Stimulated activated CD8-positive, alpha-beta memory T cell treated with anti-CD3 and anti-CD28 coated beads, Interleukin-7, amount 100 ng/mL, for 4 hours (primary cell): Measurements from ENCODE around the gene PLEKHJ1.

Experiments
- DNase-seq, 2 donors: peaks; one replicate each; pipeline ENCODE4 v3.0.0-alpha.2; 2020; ENCODE audit warnings: low read depth in 2 of 2

The PLEKHJ1 gene

DNA sequence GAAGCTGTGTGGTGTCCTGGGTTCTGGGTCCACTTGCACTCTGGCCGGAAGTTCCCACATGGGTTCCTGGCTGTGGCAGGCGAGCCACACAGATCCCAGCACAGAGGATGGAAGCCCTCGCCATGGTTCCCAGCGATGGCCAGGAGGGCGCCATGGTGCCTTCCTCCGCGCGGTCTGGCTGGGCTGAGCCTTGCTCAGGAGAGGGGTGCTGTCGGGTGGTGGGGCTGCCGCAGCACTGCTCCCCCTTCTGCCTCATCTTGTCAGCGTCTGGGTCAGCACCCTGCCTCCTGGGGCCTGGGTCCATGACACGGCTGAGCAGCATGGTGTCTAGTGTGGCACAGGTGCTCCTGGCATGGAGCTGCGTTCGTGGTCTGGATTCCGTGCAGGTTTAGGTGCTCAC lies 38.9 kb downstream of the PLEKHJ1 start:
- no peak for DNase-seq

DNA sequence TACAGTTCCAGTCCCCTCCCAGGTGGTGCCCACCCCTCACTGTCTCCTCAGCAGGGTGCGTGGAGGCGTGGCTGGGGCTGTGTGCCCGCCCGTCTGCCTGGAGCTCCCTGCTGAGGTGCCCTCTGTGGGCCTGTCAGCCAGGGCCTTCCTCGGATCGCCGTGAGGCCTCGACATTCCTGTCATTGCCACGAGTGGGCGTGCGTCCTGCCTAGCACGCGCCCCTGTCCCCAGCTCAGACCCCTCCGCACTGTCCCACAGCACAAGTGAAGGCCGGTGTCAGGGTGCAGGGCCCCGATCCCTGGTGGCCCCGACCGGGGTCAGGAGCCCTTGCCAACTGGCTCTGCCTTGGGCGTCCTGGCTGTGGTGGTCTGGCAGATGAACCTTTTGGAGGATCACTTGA lies 40.2 kb downstream of the PLEKHJ1 start:
- no peak for DNase-seq

DNA sequence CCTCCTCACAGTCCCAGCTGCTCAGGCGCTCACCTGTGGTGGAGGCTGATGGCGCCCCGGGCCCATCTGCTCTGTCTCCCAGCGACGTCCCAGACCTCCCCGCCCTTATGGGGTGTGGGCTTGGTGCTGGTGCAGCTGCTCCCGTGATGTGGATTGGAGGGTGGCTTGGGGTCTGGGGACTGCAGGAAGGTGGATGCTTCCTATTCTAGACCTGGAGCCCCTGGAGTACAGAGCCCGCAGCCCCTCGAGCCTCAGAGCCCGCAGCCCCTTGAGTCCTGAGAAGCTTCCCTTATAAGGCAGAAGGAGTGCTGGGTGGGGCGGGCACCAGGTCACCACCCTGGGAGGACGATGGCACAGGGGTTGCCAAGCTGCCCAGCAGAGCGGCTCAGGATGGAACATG lies 40.8 kb downstream of the PLEKHJ1 start:
- DNase-seq = no peak

DNA sequence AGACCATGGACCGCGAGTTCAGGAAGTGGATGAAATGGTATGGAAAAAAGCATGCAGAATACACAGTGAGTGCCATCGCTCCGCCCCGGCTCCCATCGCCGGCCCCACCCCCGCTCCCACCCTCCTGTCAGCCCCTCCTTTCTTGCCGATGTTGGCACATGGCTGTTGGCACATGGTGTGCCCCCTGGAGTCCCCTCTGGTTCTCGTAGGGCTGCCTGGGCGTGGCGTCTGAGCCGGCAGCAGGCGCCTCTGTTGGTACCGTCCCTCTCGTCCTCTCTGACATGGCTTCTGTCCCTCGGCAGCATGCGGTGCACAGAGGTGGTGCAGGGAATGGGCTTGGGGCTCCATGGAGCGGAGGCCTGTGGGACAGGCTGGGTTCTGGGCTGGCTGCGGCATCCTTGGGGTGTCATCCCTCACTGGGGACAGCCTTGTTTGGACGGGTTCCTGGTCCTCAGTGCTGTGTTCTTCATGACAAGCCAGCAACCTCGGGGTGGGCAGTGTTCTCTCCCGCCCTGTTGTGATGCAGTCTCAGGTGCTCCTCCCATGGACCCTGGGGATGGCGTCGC lies 41.5 kb downstream of the PLEKHJ1 start:
- no peak for DNase-seq

DNA sequence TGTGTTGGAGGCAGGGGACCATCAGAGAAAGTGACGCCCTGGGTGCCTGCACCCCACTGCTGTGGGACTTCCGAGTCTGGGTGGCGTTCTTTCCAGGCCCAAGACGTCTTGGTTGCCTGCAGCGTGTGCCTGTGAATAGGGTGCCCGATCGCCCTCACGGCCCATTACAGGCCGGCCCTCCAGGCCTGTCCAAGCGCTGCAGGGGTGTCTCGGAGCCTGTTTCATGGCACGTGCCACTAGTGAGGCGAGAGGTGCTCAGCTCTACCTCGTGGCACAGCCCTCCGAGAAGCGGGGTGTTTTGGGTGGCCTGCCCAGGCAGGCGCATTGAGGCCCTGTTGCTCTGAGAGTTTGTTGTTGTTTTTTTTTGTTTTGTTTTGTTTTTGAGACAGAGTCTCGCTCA lies 42.3 kb downstream of the PLEKHJ1 start:
- DNase-seq = no peak

DNA sequence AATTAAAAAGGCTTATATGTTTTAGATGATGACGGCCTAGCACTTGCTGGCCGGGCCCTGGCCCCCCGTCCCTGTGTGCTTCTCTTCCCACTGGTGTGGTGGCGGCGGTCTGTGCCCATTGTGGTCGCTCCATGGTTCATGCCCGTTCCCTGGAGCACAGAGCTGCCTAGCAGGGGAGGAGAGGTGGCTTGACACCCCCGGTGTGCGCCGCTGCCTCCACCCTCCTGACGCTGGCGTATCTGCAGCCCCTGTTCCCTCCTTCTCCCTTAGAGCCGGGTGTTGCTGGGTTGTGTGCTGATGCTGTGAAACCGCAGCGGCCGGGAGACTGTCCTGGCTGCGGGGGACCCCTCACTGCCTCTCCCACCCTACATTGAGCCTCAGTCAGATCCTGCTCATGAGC lies 43.3 kb downstream of the PLEKHJ1 start:
- no peak for DNase-seq

DNA sequence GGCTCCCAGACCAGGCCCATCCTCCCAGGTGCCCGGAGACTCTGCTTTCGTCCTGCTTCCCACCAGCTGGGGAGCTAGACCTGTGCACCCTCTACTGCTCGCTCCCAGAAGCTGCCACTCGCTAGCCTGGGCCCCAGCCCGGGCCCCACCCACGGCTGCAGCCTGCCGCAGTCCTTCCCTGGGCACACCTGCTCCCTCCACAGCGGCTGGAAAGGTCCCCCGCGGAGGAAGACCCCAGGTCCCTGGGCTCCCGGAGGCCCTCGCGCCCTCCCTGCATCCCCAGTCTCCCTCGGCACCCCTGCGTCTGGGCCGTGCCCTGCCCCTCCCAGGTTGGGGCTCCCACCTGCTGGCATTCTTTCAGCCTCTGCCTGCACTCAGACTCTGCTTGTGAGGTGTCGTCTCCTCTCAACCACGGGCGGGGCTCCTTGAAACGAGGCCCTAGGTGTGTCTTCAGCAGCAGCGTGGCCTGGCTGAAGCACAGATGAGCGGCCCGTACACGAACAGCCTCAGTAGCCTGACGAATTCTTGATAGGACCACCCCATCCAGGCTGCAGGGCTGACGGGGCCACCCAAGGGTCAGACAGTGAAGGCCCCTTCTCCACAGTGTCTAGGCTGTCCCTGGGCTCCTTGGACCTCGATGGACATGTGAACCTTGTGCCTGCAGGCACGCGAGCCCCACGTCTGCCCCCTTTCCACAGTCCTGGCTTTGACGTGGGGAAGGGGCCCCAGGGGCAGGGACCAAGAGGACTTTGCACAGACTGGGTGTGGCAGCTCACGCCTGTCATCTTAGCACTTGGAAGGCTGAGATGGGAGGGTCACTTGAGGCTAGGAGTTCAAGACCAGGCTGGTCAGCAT lies 44.4 kb downstream of the PLEKHJ1 start:
- DNase-seq = no peak

DNA sequence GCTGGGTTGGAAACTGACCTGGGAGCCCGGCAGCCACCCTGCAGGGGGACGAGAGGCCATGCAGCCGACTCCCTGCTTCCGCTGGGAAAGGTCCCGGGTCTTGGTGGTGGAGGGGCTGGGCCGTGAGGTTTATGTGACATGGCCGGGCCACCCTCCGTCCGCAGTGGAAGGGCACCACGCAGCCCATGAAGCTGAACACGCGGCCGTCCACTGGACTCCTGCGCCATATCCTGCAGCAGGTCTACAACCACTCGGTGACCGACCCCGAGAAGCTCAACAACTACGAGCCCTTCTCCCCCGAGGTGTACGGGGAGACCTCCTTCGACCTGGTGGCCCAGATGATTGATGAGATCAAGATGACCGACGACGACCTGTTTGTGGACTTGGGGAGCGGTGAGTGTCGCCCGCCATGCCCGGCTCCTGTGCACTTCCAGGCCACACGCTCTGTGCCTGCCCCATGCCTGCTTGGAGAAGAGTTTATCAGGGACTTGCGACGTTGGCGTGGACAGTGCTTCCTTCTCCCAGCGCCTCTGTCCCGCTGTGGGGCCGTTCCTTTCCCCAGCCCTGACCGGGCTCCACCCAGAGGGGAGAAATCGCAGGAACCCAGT lies 45.2 kb downstream of the PLEKHJ1 start:
- no peak for DNase-seq

DNA sequence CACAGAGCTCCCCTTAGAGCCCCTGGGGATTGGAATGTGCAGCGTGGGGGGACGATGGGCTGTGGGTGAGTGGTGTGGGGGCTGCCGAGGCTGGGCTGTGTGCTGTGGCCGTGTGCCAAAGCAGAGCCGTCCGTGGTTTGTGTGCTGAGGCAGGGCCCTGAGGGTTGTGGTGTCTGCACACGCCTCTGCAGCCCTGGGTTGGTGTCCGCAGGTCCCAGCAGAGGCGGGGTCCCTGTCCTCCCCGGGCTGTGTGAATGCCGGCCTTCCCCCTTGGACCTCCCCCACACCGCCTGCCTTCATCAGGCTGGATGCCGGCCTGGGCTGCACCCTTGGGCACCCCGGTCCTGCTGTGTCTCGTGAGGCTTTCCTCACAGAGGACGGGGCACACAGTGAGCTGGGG lies 46.2 kb downstream of the PLEKHJ1 start:
- no peak for DNase-seq

DNA sequence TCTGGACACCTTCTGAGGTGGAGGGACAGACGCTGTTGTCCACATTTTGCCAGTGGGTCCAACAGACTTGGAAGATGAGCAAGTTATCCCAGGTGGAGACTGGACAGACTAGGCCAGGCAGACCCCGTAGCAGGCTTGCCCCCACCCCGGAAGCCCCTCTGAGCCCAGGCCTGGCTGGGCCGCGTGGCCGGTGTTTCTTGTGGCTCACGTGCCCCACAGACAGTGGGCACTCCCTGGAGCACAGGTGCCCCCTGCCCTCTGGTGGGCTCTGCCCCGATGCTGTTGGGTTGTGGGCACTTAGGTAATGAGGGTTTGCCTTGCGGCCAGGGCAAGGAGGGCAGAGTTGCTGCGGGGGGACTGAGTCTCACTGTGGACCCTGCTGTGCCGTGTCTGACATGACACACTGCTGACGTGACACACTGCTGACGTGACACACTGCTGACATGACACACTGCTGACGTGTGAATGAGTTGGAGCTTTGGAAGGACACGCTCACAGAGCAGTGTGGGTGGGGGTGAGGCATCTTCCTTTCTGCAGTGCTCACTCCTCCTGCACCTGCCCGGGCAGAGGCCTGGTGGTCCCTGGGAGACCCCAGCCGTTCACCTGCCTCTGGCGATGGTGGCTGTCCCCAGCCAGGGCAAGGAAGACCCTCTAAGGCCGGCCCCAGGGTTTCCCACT lies 47.3 kb downstream of the PLEKHJ1 start:
- peak; percentile 12 to 21 for DNase-seq

DNA sequence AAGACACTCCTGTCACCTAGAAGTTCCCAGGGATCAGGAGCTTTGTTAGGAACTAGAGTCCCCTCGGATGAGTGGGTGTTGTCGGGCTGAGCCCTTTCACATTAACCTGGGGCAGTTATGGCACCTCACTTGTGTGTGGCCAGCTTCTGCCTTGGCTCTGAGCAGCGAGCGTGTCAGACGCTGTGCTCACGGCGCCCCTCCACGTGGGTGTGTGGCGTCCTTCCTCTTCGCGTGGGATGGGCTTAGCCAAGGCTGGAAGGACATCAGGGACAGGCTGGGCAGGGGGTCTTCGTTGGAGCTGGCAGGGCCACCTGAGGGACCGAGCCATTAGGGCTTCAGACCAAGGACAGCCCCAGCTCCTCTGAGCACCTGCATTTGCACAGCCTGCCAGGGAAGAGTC lies 49.0 kb downstream of the PLEKHJ1 start:
- no peak for DNase-seq

DNA sequence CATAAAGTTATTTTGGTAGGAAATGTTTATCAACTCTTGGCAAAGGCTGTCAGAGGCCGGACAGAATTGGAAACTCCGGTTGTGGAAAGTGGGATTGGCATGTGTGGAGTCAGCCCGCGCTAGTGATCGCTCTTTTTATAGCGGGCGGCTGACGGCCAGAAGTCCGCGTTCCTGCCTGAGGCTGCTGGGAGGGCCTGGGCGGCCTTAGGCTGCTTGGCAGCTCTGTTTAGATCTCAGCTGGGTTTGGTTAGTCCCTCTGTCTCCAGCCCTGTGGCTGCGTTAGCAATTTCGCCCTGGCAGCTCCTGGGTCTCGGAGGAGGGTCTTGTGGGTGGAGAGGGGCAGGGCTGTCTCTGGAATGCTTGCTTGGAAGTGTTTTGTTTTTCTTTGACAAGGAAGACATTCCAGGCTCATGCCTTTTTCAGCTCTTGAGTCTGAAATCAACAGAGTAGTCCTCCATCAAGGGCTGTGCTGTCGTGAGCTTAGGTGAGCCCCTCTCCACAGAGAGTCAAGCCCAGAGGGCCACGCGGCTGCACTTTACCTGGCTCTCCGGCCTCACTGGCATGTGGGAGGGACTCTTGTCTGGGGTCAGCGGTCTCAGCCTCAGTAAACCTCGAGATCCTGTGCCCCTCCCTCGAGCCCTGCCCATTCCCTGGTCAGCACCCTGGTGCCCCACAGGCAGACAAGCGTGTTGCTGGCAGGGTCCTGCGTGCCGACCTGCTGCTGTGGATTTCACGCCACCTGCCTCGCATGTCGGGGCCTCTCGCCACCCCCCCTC lies 49.9 kb downstream of the PLEKHJ1 start:
- DNase-seq = no peak

DNA sequence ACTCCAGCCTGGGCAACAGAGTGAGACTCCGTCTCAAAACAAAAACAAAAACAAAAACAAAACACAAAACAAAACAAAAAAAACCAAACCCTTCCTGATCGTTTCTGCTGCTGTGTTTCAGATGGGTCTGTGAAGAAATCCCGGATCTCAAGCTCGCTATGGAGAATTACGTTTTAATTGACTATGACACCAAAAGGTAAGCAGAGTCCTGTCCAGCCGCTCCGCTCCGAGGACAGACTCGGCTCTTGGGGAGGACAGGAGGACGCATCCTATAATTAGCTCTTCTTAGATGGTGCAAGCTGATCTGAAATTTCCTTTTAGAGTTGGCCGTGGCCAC lies 50.4 kb downstream of the PLEKHJ1 start:
- DNase-seq = no peak

DNA sequence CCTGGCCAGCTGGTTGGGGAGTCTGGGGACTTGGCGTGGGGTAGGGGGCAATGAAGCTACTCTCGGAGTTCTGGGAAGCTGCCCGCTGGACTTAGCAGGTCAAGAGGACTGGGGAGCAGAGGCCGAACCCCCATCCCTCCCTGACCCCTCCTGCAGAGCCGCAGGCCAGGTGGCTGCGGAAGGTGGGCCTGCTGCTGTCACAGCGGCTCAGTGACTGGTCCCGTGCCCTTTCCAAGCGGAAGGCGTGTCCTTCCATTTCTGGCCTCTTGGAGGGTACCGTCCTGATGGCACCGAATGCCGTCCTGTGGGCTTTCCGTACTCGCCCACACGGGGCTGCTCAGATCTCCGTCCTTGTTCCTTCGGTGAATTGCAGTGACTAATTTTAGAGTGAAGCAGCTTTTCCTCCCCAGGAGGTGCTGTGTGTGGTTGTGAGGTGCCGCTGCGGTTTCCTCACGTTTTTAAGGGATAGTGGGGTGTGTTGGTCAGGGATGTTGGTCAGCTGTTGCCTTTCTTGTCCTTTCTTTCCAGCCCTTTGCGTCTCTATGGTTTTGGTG lies 51.6 kb downstream of the PLEKHJ1 start:
- DNase-seq = no peak
